ENCODE measurements around the gene CD247.

GRCh38 chr1:167430134-167430848, 88.0 kb downstream of the CD247 start:
- TF ChIP-seq CTCF (conservative IDR thresholded peaks at IDR 0.05; ENCODE audit: low read depth, low read length) = no peak
- no peak for TF ChIP-seq EZH2 (IDR thresholded peaks at IDR 0.05; ENCODE audit: low read length, unreplicated experiment)
- TF ChIP-seq EZH2phosphoT487 (IDR thresholded peaks at IDR 0.05; ENCODE audit: borderline replicate concordance, low read length) = no peak
